ENCODE measurements around the gene IL27RA.
A peak's percentile ranks its signal among the peaks of the same experiment; 100 is the strongest.

The IL27RA gene

GRCh38 chr19:14094854-14095253, 63.3 kb downstream of the IL27RA start:
- ChIA-PET POLR2A (ENCODE audit: low non-redundant PET) (no interaction called here), CTCF (interaction anchor here (0.6 kb wide), 1 partner anchor 30 kb away, joined by 3 read pairs; no protein-coding TSS in a partner anchor)
- TF ChIP-seq CTCF (conservative IDR thresholded peaks at IDR 0.05; ENCODE audit: low read depth) = no peak
- H3K27ac ChIP-seq = peak overlapping the region; percentile 19
- no peak for DNase-seq (ENCODE audit: low spot score)

GRCh38 chr19:14096272-14096992, 64.9 kb downstream of the IL27RA start:
- no peak for DNase-seq (ENCODE audit: low spot score)

GRCh38 chr19:14097532-14098151, 66.1 kb downstream of the IL27RA start:
- ChIA-PET POLR2A (ENCODE audit: low non-redundant PET) (no interaction called here), CTCF (no interaction called here)
- no peak for DNase-seq (ENCODE audit: low spot score)
- peak overlapping the region; percentile 0 for H3K27ac ChIP-seq
- 0 out of 2 replicates have a peak, but pooled peaks have one; percentile 7 for TF ChIP-seq CTCF (conservative IDR thresholded peaks at IDR 0.05; ENCODE audit: low read depth)

More at GRCh38 chr19:14096272-14096992, 64.9 kb downstream of the IL27RA start:
- no peak for TF ChIP-seq CTCF (conservative IDR thresholded peaks at IDR 0.05; ENCODE audit: low read depth)
- H3K27ac ChIP-seq = peak overlapping the region; percentile 0
- ChIA-PET CTCF (interaction anchor here (0.6 kb wide), 4 partner anchors 33 to 253 kb away, joined by 3 to 5 read pairs (median 4); no protein-coding TSS in a partner anchor), POLR2A (ENCODE audit: low non-redundant PET) (no interaction called here)

- TF ChIP-seq CTCF (conservative IDR thresholded peaks at IDR 0.05; ENCODE audit: low read depth) = no peak
- H3K27ac ChIP-seq = peak overlapping the region; percentile 62; the same call in 1 of the 2 replicates
- CTCF ChIA-PET = no interaction called here
Observed at GRCh38 chr19:14101003-14101545, 69.5 kb downstream of the IL27RA start.

GRCh38 chr19:14102102-14102696, 70.6 kb downstream of the IL27RA start:
- ChIA-PET CTCF (no interaction called here), POLR2A (ENCODE audit: low non-redundant PET) (no interaction called here)
- peak overlapping the region; percentile 62 for H3K27ac ChIP-seq
- no peak for TF ChIP-seq CTCF (conservative IDR thresholded peaks at IDR 0.05; ENCODE audit: low read depth)
- DNase-seq (ENCODE audit: low spot score) = no peak

More at GRCh38 chr19:14101003-14101545, 69.5 kb downstream of the IL27RA start:
- POLR2A ChIA-PET (ENCODE audit: low non-redundant PET) = no interaction called here
- no peak for DNase-seq (ENCODE audit: low spot score)

- no peak for TF ChIP-seq CTCF (conservative IDR thresholded peaks at IDR 0.05; ENCODE audit: low read depth)
- ChIA-PET CTCF (no interaction called here), POLR2A (ENCODE audit: low non-redundant PET) (no interaction called here)
Observed at GRCh38 chr19:14102756-14103155, 71.2 kb downstream of the IL27RA start.

More at GRCh38 chr19:14102756-14103155, 71.2 kb downstream of the IL27RA start:
- peak overlapping the region; percentile 62 for H3K27ac ChIP-seq
- DNase-seq (ENCODE audit: low spot score) = no peak

Measured in RWPE1 (cell line).